NCI-H446 treated with DMSO at 0.1 percent for 48 hours (cell line): ENCODE results near the gene ABHD17C.

Experiments
- DNase-seq: peaks from one replicate; lab custom pipeline; 2025; lab: John Stamatoyannopoulos, UW

Gene ABHD17C

DNA sequence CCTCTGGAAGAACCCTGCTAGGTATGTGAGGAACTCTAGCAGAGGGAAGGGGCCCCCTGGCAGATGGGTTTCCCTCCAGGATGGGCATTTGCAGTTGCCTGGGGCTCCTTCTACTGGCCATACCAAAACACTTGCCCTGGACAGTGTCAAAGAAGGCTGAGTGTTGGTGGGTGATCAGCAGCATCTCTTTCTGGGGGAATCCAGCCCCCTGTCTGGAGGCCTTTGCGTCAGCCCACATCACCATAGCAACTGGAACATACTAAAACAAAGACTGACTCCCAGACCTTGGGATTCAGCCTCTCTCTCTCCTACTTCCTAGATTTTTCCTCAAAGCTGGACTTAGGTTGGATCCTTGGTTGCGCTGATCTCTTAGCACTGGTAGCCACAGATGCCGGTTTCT, 92.2 kb downstream of the ABHD17C start:
- DNase-seq = no peak

DNA sequence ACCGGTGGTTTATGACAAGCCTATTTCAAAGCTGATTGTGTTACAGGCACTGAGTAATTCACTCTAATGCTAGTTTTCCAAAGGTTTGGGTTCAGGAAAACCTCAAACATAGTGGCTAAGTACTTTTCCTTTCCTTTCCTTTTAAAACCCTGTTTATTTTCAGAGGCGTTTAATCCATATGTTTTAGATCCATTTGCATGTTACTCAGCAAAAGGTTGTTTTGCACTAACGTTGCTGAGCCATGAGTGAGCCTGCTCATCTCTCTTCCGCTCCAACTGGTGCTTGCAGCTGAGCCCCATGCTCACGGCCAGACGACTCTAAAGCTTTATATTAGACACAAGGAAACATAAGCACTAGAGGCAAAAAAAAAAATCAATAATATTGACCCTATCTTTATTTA, 93.4 kb downstream of the ABHD17C start:
- DNase-seq = no peak

DNA sequence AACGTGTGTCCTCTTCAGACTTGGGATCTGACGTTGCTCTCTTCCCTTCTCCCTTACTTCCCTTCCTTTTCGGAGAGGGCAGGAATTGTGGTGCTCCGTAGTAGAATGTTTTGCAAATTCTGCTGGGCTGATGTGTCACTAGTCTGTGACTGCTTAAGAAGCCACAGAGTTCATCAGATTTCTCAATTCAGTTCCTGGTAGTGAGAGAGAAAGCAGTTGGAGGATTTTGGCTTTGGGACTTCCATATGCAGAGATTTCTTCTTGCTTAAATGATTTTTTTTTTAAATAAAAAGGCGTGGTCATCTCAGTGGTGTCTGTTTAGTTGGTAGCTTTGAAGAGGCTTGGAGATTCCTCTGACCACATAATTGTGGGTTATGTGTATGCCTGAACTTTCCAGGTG, 94.2 kb downstream of the ABHD17C start:
- DNase-seq = no peak

DNA sequence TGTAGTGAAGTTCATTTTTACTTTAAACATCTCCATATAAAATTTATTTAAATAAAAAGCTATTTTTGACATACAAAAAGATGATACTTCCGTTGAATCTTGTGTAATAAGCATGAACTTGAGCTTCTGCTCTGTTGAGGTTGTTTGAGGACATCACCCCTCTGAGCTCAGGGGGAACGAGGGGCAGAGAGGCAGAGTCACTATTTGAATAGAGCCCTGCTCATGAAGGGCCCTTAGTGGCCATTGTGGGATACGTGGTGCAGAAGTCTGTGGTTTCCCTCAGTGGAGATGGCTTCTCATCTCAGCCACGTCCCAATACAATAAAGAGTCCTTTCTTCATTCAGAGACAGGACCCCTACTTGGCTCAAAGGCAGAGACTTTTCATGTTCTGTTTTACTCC, 94.7 kb downstream of the ABHD17C start:
- no peak for DNase-seq

DNA sequence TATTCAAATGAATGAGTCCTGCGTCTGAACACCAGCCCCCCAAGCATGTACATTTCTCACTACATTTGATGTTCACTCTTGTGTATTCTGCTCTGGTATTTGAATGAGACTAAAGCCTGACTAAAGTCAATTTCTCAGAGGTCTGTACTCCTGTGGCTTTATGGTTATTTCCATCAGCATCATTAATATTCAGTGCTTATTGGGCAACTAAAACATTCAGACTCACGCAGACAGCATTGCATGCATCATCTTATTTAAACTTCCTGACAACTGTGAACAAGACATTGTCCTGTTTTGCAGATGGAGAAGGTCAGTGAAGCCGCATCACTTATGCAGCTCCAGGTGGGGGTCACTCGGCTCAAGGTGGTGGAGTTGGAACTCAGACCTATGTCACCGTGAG, 95.1 kb downstream of the ABHD17C start:
- no peak for DNase-seq

DNA sequence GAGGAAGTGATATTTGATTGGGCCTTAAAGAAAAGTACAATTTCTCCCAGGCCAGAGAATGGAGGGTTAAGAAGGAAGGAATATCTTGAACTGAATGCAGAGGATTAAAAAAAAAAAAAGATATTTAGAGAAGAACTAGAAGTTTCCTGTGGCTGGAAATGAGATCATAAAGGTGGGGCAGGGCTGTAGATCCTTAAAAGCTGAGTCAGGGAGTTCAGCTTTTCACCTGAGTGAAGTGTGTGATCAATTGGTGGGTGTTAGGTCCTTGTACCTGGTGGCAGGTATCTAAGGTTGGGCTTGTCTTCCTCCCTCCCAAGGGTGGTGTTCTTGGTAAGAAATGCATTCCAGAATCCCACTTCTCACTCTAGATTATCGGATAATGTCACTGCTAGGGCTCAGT, 95.9 kb downstream of the ABHD17C start:
- DNase-seq = no peak

DNA sequence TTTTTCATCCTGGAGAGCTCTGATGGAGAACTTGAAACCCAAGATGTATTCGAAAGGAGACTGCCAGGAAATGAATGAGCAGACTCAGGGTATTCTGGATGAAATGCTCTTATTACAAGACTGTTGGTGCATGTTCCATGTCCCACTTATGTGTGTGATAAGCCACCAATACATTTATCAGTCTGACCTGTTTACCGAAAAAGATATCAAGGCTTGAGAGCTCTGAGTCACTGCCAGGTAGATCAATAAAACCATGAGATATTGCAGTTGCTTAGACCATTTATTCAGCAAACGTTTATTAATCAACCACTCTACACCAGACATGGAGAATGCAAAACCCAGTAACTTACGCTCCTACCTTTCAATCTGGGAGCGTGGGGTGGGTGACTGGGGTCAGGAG, 101.3 kb downstream of the ABHD17C start:
- DNase-seq = no peak

DNA sequence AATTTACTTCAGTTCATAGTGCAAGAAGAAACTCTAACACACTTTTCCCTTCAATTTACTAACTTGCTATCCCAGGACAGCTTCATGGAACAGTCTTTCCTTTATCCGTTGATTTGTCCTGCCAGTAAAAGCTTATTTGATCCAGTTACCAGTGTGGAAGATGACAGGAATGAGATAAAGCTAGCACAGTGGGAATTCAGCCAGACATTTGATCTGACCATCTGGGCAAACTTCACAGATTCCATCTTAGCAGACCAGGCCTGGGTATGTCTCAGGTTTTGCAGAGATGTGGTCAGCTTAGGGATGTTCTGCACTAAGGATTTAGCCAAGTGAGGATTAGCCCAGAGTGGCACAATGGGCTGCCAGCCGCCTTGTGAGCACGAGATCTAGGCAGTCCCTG, 103.8 kb downstream of the ABHD17C start:
- DNase-seq = no peak

DNA sequence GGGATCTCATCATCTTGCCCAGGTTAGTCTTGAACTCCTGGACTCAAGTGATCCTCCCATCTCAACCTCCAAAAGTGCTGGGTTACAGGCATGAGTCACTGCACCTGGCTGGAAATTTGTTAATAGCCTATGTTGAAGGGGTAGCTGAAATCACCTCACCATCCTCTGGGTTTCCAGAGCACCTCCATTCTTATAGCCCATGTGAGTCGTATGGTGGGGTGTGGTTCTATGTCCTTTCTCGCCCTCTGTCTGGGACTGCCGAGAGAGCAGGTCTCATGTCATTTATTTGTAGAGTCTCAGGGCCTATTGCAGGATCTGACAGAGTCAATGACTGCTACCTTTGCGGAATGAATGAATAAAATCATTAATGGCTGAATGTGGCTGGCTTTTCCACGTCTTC, 105.0 kb downstream of the ABHD17C start:
- no peak for DNase-seq

DNA sequence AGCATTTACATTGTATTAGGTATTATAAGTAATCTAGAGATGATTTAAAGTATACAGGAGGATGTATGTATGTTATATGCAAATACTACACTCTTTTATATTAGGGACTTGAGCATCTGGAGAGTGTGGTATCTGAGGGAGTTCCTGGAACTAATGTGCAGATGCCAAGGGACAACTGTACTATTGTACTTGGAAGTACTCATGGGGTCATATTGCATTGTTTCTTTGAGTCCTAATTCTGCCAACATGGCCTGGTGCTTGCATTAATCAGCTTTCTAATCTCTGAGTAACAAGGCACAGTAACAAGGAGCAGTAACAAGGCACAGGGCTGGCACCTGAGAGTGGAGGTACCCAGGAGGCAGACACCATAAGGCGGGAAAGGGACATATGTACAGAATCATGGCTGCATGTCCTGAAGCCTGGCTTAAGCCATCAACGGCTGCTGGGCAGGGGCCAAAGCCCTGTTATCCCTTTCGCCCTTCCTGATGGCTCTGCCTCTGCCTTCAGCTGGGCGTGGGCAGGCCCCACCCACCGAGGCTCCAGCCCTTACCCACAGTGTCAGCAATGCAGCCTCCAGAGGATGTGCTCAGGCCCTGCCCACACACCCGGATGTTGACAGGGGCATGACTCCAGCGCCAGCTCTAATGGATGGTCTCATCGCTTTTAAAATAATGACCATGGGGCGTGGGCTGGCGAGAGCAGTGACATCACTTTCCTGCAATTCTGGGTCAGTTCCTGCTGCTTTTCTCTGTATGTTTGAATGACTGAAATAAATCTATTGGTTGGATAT, 107.0 kb downstream of the ABHD17C start:
- no peak for DNase-seq

DNA sequence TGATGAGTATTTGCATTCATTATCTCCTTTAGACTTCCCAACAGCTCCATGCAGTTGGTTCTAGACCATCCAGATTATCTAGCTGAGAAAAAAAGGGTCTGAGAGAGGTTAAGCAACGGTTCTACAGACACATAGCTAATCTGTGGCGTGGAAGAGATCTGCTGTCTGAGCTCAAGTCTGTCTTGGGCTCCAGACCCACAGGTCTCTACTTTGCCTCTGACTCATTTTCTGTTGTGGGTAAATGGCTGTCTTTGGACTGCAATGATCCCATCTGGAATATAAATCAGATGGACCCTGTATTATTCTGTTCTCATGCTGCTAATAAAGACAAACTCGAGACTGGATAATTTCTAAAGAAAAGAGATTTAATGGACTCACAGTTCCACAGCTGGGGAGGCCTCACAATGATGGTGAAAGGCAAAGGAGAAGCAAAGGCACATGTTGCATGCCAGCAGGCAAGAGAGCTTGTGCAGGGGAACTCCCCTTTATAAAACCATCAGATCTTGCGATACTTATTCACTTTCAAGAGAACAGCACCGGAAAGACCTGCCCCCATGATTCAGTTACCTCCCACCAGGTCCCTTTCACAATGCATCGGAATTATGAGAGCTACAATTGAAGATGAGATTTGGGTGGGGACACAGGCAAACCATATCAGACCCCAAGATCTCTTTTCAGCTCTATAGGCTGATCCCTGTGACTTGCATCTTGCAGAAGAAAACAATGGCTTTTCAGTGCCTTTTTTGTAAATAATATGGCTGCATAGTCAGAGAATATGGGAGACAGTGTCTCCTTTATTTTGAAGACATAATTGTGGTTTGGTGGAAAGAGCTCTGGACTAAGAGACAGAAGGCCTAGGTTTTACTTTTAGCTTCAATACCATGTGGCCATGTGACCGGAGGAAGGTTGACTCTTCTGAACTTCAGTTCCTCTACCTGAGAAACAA, 108.7 kb downstream of the ABHD17C start:
- no peak for DNase-seq

DNA sequence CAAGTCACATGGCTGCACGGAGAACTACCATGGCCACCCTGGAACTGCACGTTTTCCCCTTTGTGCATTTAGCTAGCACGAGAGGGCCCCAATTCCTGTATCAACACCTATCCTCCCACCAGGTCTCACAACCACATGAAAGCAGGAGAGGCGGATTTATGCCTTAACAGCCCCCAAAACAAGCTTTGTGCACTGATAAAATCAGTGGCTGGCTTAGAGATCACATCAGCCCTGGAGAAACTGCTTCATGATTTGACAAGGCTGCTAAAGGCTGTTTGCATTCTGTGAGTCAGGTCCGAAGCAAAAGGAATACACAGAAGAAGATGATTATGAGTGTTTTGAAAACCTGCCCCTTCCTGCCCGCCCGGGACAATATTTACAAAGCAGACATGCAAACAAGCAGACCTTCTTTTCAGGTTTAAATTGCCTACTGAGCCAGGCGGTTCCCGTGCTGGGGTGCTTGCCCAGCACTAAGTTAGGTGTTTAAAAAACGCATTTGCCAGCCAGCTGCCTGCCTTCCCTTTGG, 109.9 kb downstream of the ABHD17C start:
- DNase-seq = no peak
